Measurements from ENCODE around the gene FFAR1. TPM values are rescaled to one million over a fixed set of nuclear protein-coding genes. Genes with fewer than 3 reads are reported as not detected.

The FFAR1 gene
- polyA plus RNA-seq, 1 of the 3 experiments (the other 2 are of a cell fraction) = not detected

DNA sequence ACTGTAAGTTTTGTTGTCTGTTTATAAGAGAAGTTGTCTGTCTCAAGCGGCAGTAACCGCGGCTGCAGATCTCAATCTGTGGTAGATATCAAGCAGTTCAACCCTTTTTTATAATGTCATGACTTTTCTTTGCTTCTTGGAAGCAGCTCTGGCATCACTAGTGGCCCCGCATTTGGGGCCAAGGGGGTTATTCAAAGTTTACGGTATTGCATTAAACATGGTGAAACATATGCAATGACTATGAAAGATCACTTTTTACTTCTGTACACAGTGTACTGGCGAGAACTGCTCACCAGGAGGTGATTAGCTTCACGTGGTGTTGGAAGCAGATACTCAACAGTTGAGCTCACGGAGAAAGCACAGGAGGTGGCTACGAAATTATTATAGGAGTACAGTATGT lies 5.9 kb downstream of the FFAR1 start (continued):
- TF ChIP-seq, protein P1, sequence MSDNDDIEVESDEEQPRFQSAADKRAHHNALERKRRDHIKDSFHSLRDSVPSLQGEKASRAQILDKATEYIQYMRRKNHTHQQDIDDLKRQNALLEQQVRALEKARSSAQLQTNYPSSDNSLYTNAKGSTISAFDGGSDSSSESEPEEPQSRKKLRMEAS (IDR thresholded peaks at IDR 0.05; ENCODE audit: low read depth) = no peak
- no peak for TF ChIP-seq ELF1 (IDR thresholded peaks at IDR 0.05)
- TF ChIP-seq, protein P2, sequence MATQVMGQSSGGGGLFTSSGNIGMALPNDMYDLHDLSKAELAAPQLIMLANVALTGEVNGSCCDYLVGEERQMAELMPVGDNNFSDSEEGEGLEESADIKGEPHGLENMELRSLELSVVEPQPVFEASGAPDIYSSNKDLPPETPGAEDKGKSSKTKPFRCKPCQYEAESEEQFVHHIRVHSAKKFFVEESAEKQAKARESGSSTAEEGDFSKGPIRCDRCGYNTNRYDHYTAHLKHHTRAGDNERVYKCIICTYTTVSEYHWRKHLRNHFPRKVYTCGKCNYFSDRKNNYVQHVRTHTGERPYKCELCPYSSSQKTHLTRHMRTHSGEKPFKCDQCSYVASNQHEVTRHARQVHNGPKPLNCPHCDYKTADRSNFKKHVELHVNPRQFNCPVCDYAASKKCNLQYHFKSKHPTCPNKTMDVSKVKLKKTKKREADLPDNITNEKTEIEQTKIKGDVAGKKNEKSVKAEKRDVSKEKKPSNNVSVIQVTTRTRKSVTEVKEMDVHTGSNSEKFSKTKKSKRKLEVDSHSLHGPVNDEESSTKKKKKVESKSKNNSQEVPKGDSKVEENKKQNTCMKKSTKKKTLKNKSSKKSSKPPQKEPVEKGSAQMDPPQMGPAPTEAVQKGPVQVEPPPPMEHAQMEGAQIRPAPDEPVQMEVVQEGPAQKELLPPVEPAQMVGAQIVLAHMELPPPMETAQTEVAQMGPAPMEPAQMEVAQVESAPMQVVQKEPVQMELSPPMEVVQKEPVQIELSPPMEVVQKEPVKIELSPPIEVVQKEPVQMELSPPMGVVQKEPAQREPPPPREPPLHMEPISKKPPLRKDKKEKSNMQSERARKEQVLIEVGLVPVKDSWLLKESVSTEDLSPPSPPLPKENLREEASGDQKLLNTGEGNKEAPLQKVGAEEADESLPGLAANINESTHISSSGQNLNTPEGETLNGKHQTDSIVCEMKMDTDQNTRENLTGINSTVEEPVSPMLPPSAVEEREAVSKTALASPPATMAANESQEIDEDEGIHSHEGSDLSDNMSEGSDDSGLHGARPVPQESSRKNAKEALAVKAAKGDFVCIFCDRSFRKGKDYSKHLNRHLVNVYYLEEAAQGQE (IDR thresholded peaks at IDR 0.05; ENCODE audit: low read depth, low read length) = no peak
- TF ChIP-seq FOXM1 (IDR thresholded peaks at IDR 0.05; ENCODE audit: low read depth) = no peak
- no peak for TF ChIP-seq RAD21 (IDR thresholded peaks at IDR 0.05; ENCODE audit: low read length)
- no peak for TF ChIP-seq MEF2A (IDR thresholded peaks at IDR 0.05; ENCODE audit: borderline replicate concordance, low read depth)
- no peak for TF ChIP-seq POLR2AphosphoS5 (IDR thresholded peaks at IDR 0.05; ENCODE audit: low read depth, low read length)
- TF ChIP-seq JUND (IDR thresholded peaks at IDR 0.05) = no peak

DNA sequence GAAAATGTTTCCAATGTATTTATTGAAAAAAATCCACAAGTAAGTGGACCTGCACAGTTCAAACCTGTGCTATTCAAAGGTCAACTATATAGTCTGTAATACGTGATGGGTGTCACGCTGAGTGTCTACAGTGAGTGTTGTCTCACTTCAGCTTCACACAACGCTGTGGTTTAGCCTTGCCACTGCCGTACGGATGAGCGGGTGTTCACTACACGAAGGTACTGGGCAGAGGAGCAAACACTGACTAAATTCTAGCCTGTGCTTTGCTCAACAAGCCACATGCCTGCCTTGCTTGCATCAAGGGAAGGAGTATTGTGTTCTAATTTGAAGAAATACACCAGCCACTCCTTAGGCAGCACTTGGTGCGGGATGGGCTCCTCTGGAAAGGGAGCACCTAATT lies 7.2 kb downstream of the FFAR1 start:
- Histone ChIP-seq H3K9me3 (no peaks in the 10 kb centered on the region), H3K4me3 (ENCODE audit: low read depth in 2 of 2, low read length in 1 of 2) (no peak overlapping the region), H3K9me2 (no peaks in the 10 kb centered on the region), H3K27me3 (ENCODE audit: insufficient read depth) (peaks cover 65% of the 10 kb centered on the region), H3K27ac (ENCODE audit: low read depth in 2 of 2, low read length in 1 of 2) (no peak overlapping the region), H3F3A (replicated peaks; ENCODE audit: insufficient read depth) (no peaks in the 10 kb centered on the region), H2AFZ (ENCODE audit: low read depth) (no peak overlapping the region), H3K9ac (no peak overlapping the region), H3K4me2 (no peak overlapping the region), H3K4me1 (ENCODE audit: control insufficient read depth in 1 of 2, insufficient read depth in 2 of 2, low read depth in 1 of 2, low read length in 1 of 2) (peaks cover 0 to 10% of the 10 kb centered on the region in 2 experiments; a peak in 1 of 4 replicates), H3K79me2 (ENCODE audit: insufficient read depth) (no peaks in the 10 kb centered on the region), H3K36me3 (replicated peaks in 1 of 2; ENCODE audit: control insufficient read depth in 1 of 2, insufficient read depth in 2 of 2, low read length in 1 of 2) (no peaks in the 10 kb centered on the region), H4K20me1 (ENCODE audit: insufficient read depth) (no peaks in the 10 kb centered on the region)
- POLR2A ChIA-PET = no interaction called here
- CTCF ChIA-PET = interaction anchor here (1.7 to 7.2 kb wide), 2 partner anchors 114 to 141 kb away, joined by 7 to 111 read pairs; no protein-coding TSS in a partner anchor
- no peak for DNase-seq
- 20% methylated on average over 8 of the region's 8 CpGs for WGBS (ENCODE audit: low lambda C conversion rate)
- TF ChIP-seq, protein P3, sequence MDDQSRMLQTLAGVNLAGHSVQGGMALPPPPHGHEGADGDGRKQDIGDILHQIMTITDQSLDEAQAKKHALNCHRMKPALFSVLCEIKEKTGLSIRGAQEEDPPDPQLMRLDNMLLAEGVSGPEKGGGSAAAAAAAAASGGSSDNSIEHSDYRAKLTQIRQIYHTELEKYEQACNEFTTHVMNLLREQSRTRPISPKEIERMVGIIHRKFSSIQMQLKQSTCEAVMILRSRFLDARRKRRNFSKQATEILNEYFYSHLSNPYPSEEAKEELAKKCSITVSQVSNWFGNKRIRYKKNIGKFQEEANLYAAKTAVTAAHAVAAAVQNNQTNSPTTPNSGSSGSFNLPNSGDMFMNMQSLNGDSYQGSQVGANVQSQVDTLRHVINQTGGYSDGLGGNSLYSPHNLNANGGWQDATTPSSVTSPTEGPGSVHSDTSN (IDR thresholded peaks at IDR 0.05) = no peak
- TF ChIP-seq, protein P4, sequence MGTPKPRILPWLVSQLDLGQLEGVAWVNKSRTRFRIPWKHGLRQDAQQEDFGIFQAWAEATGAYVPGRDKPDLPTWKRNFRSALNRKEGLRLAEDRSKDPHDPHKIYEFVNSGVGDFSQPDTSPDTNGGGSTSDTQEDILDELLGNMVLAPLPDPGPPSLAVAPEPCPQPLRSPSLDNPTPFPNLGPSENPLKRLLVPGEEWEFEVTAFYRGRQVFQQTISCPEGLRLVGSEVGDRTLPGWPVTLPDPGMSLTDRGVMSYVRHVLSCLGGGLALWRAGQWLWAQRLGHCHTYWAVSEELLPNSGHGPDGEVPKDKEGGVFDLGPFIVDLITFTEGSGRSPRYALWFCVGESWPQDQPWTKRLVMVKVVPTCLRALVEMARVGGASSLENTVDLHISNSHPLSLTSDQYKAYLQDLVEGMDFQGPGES (IDR thresholded peaks at IDR 0.05; ENCODE audit: low read depth, low read length) = no peak
- TF ChIP-seq TAF1 (IDR thresholded peaks at IDR 0.05; ENCODE audit: borderline replicate concordance, low read depth, low read length) (no peak), SIN3A (IDR thresholded peaks at IDR 0.05; ENCODE audit: borderline replicate concordance, low read depth, low read length) (no peak), GATA2 (CRISPR knock-in tag; IDR thresholded peaks at IDR 0.05) (no peak), NFIC (IDR thresholded peaks at IDR 0.05; ENCODE audit: borderline replicate concordance) (no peak), RXRA (IDR thresholded peaks at IDR 0.05; ENCODE audit: borderline replicate concordance, low read depth) (no peak), RAD21 (IDR thresholded peaks at IDR 0.05; ENCODE audit: low read length) (no peak), FOXJ3 (CRISPR knock-in tag; IDR thresholded peaks at IDR 0.05) (no peak), FOSL2 (IDR thresholded peaks at IDR 0.05; ENCODE audit: borderline replicate concordance, low read depth) (no peak), POLR2AphosphoS5 (IDR thresholded peaks at IDR 0.05; ENCODE audit: low read depth, low read length) (no peak), NRF1 (IDR thresholded peaks at IDR 0.05; ENCODE audit: low read depth, low read length) (no peak), MEF2A (IDR thresholded peaks at IDR 0.05; ENCODE audit: borderline replicate concordance, low read depth) (no peak)
- TF ChIP-seq, protein P5, sequence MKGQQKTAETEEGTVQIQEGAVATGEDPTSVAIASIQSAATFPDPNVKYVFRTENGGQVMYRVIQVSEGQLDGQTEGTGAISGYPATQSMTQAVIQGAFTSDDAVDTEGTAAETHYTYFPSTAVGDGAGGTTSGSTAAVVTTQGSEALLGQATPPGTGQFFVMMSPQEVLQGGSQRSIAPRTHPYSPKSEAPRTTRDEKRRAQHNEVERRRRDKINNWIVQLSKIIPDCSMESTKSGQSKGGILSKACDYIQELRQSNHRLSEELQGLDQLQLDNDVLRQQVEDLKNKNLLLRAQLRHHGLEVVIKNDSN (IDR thresholded peaks at IDR 0.05; ENCODE audit: borderline replicate concordance, low read depth) = no peak
- TF ChIP-seq, protein P1 (IDR thresholded peaks at IDR 0.05; ENCODE audit: low read depth) = no peak
- TF ChIP-seq, protein P6, sequence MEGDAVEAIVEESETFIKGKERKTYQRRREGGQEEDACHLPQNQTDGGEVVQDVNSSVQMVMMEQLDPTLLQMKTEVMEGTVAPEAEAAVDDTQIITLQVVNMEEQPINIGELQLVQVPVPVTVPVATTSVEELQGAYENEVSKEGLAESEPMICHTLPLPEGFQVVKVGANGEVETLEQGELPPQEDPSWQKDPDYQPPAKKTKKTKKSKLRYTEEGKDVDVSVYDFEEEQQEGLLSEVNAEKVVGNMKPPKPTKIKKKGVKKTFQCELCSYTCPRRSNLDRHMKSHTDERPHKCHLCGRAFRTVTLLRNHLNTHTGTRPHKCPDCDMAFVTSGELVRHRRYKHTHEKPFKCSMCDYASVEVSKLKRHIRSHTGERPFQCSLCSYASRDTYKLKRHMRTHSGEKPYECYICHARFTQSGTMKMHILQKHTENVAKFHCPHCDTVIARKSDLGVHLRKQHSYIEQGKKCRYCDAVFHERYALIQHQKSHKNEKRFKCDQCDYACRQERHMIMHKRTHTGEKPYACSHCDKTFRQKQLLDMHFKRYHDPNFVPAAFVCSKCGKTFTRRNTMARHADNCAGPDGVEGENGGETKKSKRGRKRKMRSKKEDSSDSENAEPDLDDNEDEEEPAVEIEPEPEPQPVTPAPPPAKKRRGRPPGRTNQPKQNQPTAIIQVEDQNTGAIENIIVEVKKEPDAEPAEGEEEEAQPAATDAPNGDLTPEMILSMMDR (IDR thresholded peaks at IDR 0.05) = no peak
- TF ChIP-seq, protein P7, sequence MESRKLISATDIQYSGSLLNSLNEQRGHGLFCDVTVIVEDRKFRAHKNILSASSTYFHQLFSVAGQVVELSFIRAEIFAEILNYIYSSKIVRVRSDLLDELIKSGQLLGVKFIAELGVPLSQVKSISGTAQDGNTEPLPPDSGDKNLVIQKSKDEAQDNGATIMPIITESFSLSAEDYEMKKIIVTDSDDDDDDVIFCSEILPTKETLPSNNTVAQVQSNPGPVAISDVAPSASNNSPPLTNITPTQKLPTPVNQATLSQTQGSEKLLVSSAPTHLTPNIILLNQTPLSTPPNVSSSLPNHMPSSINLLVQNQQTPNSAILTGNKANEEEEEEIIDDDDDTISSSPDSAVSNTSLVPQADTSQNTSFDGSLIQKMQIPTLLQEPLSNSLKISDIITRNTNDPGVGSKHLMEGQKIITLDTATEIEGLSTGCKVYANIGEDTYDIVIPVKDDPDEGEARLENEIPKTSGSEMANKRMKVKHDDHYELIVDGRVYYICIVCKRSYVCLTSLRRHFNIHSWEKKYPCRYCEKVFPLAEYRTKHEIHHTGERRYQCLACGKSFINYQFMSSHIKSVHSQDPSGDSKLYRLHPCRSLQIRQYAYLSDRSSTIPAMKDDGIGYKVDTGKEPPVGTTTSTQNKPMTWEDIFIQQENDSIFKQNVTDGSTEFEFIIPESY (IDR thresholded peaks at IDR 0.05; ENCODE audit: borderline replicate concordance, low read depth) = no peak

Measured in SK-N-SH (cell line).